HepG2 (cell line): ENCODE data around the gene CEBPB. TPM values are rescaled to one million over a fixed set of nuclear protein-coding genes. Genes with fewer than 3 reads are reported as not detected.

Source experiments
- ETV5 ChIP-seq: IDR thresholded peaks from 2 replicates; pipeline ENCODE4 v1.6.1; 2018; ENCODE audit warnings: missing biosample characterization, missing genetic modification reagents, inconsistent platforms, borderline replicate concordance
- JUND ChIP-seq: sonication (generic); formaldehyde crosslinking; IDR thresholded peaks from 2 replicates; pipeline ENCODE4 v1.8.0; 2022; ENCODE audit warnings: mild to moderate bottlenecking, missing genetic modification reagents
- KLF11 ChIP-seq: IDR thresholded peaks from 2 replicates; pipeline ENCODE4 v1.6.1; 2016; ENCODE audit warnings: missing compliant biosample characterization
- MAZ ChIP-seq, 2 experiments: sonication (generic) in 1 of 2; formaldehyde crosslinking in 1 of 2; IDR thresholded peaks; 2 replicates each; pipeline versions ENCODE4 v1.5.0 to v1.6.1; 2012 to 2020; ENCODE audit warnings: low read depth in 2 of 2, mild to moderate bottlenecking in 2 of 2, borderline replicate concordance in 1 of 2, improper control_type of control experiment in 1 of 2, low read length in 1 of 2, missing genetic modification reagents in 1 of 2, moderate library complexity in 1 of 2
- MTERF4 ChIP-seq: sonication (generic); formaldehyde crosslinking; IDR thresholded peaks from 2 replicates; pipeline ENCODE4 v1.8.0; 2023; ENCODE audit warnings: mild to moderate bottlenecking, missing genetic modification reagents
- TBX3 ChIP-seq: fragments of 450-650 bp; IDR thresholded peaks from 2 replicates; pipeline ENCODE4 v1.6.1; 2017; ENCODE audit warnings: antibody characterized with exemption, mild to moderate bottlenecking, inconsistent platforms, borderline replicate concordance
- TCF12 ChIP-seq, 2 experiments: fragments of 450-650 bp in 1 of 2; sonication (generic) in 1 of 2; formaldehyde crosslinking in 1 of 2; IDR thresholded peaks; 2 replicates each; pipeline versions ENCODE4 v1.6.1 to v1.8.0; 2017 to 2022; ENCODE audit warnings: antibody characterized with exemption in 1 of 2, mild to moderate bottlenecking in 1 of 2, missing genetic modification reagents in 1 of 2, moderate library complexity in 1 of 2
- TP53 ChIP-seq: sonication (generic); formaldehyde crosslinking; conservative IDR thresholded peaks from 2 replicates; pipeline ENCODE4 v1.4.0; 2020; ENCODE audit warnings: missing genetic modification reagents
- USF2 ChIP-seq, 2 experiments: sonication (generic) in 1 of 2; formaldehyde crosslinking in 1 of 2; IDR thresholded peaks; 2 replicates each; pipeline versions ENCODE4 v1.5.1 to v1.6.1; 2011 to 2020; ENCODE audit warnings: borderline replicate concordance in 1 of 2, low read depth in 1 of 2, low read length in 1 of 2, mild to moderate bottlenecking in 1 of 2, missing genetic modification reagents in 1 of 2, moderate library complexity in 1 of 2
- YEATS4 ChIP-seq: sonication (generic); formaldehyde crosslinking; IDR thresholded peaks from 2 replicates; pipeline ENCODE4 v1.4.0; 2020; ENCODE audit warnings: missing genetic modification reagents, borderline replicate concordance
- ZBTB38 ChIP-seq: sonication (generic); formaldehyde crosslinking; IDR thresholded peaks from 2 replicates; pipeline ENCODE4 v1.5.1; 2020; ENCODE audit warnings: mild to moderate bottlenecking, missing genetic modification reagents
- ZNF318 ChIP-seq: sonication (generic); formaldehyde crosslinking; IDR thresholded peaks from 2 replicates; pipeline ENCODE4 v1.4.0; 2020; ENCODE audit warnings: mild to moderate bottlenecking, missing genetic modification reagents
- ZNF784 ChIP-seq: sonication (generic); formaldehyde crosslinking; IDR thresholded peaks from 2 replicates; pipeline ENCODE4 v1.5.1; 2020; ENCODE audit warnings: missing genetic modification reagents, mild to moderate bottlenecking, borderline replicate concordance
- polyA plus RNA-seq, 8 experiments: library from polyadenylated mRNA; depleted of rRNA in 3 of 8; stranded (reverse) in 7 of 8; unstranded in 1 of 8; fragments of >200 nt; fragmentation: Illumina TruSeq in 4 of 8; extraction: Trizol in 4 of 8; gene quantifications; 2 replicates each; pipeline versions ENCODE4 v1.2.1 to v1.2.3, GENCODE V29; 2011 to 2016; ENCODE audit warnings: low read depth in 4 of 8, missing spikeins in 1 of 8, mixed read lengths in 1 of 8; ENCODE audit not compliant: insufficient read depth in 1 of 8
- total RNA-seq, 5 experiments: library from RNA; depleted of rRNA; stranded (reverse); fragments of >200 nt; fragmentation: Illumina TruSeq; extraction: Trizol; gene quantifications; 2 replicates each; pipeline ENCODE4 v1.2.3, GENCODE V29; 2016; ENCODE audit warnings: low read depth in 1 of 5

CEBPB gene
- total and polyA plus RNA-seq, 2 of the 13 experiments (the other 11 are each of a cell fraction or from before 2014, with no cell fraction given), result 18.5 to 28.2 TPM

GRCh38 chr20:50172347-50173013, 18.1 kb upstream of the CEBPB start (continued):
- TF ChIP-seq YEATS4 (peak; percentile 89), TP53 (CRISPR knock-in tag) (peak; percentile 85; the same call in 1 of the 2 replicates), JUND (CRISPR knock-in tag) (0 out of 2 replicates have a peak, but pooled peaks have one; percentile 1), USF2 (IDR thresholded peaks at IDR 0.05; ENCODE audit: low read depth, low read length) (0 out of 2 replicates have a peak, but pooled peaks have one; percentile 2), USF2 (CRISPR knock-in tag; IDR thresholded peaks at IDR 0.05; ENCODE audit: borderline replicate concordance) (no peak), KLF11 (CRISPR knock-in tag) (peak; percentile 91), TCF12 (IDR thresholded peaks at IDR 0.05) (no peak), TCF12 (CRISPR knock-in tag; IDR thresholded peaks at IDR 0.05) (peak; percentile 46; the same call in 1 of the 2 replicates), MAZ (IDR thresholded peaks at IDR 0.05; ENCODE audit: borderline replicate concordance, low read depth, low read length) (peak; percentile 68), MAZ (CRISPR knock-in tag; IDR thresholded peaks at IDR 0.05; ENCODE audit: low read depth) (peak; percentile 97), ZNF784 (CRISPR knock-in tag) (peak; percentile 58; the same call in 1 of the 2 replicates), ZBTB38 (CRISPR knock-in tag) (peak; percentile 53; the same call in 1 of the 2 replicates), MTERF4 (CRISPR knock-in tag) (peak; percentile 51; the same call in 1 of the 2 replicates), ETV5 (CRISPR knock-in tag) (peak; percentile 81), ZNF318 (CRISPR knock-in tag) (peak; percentile 97), TBX3 (peak; percentile 35; the same call in 1 of the 2 replicates)
